GM21529 (cell line): ENCODE results near the gene POLR2F.
"Not testable (repeated sequence)": the region's sequence is repeated elsewhere in the genome, so short reads cannot be mapped to it uniquely, and the experiment has no call there.

Experiments
- ATAC-seq: cut with Tn5 transposase; IDR thresholded peaks from one replicate; pipeline ENCODE4 v1.9.1; 2021; ENCODE audit not compliant: unreplicated experiment

The POLR2F gene

GRCh38 chr22:37952629-37953028, 870 bp upstream of the POLR2F start:
- not testable (repeated sequence) for ATAC-seq

- peak; percentile 33 for ATAC-seq
Measured at GRCh38 chr22:37953062-37953436, 450 bp upstream of the POLR2F start.

- no peak for ATAC-seq
Measured at GRCh38 chr22:37954686-37955085, 1.2 kb downstream of the POLR2F start.

GRCh38 chr22:37955825-37956397, 2.4 kb downstream of the POLR2F start:
- not testable (repeated sequence) for ATAC-seq

GRCh38 chr22:37957232-37957631, 3.7 kb downstream of the POLR2F start:
- no peak for ATAC-seq

GRCh38 chr22:37959231-37959825, 5.8 kb downstream of the POLR2F start:
- ATAC-seq, result no peak

- ATAC-seq, result no peak
Measured at GRCh38 chr22:37961062-37961461, 7.6 kb downstream of the POLR2F start.

GRCh38 chr22:37965940-37966664, 12.6 kb downstream of the POLR2F start:
- ATAC-seq, result no peak

GRCh38 chr22:37967147-37967546, 13.6 kb downstream of the POLR2F start:
- ATAC-seq, result no peak

- no peak for ATAC-seq
Measured at GRCh38 chr22:37967637-37968451, 14.3 kb downstream of the POLR2F start.

GRCh38 chr22:37968452-37969251, 15.2 kb downstream of the POLR2F start:
- ATAC-seq, result no peak

GRCh38 chr22:37970864-37971263, 17.4 kb downstream of the POLR2F start:
- no peak for ATAC-seq

GRCh38 chr22:37971475-37972434, 18.3 kb downstream of the POLR2F start:
- ATAC-seq, result no peak

- no peak for ATAC-seq
Measured at GRCh38 chr22:37972527-37972926, 19.0 kb downstream of the POLR2F start.

GRCh38 chr22:37973271-37974170, 20.0 kb downstream of the POLR2F start:
- no peak for ATAC-seq

- no peak for ATAC-seq
Measured at GRCh38 chr22:37975153-37975552, 21.7 kb downstream of the POLR2F start.

GRCh38 chr22:37976022-37976421, 22.5 kb downstream of the POLR2F start:
- ATAC-seq, result not testable (repeated sequence)

- no peak for ATAC-seq
Measured at GRCh38 chr22:37976547-37976946, 23.0 kb downstream of the POLR2F start.

GRCh38 chr22:37979782-37980181, 26.3 kb downstream of the POLR2F start:
- no peak for ATAC-seq
